Ovary (tissue), 3 donors: ENCODE data around the gene GAPDHS.

Experiments used
- CTCF ChIP-seq, 3 donors: fragments of 450-650 bp in 2 of 3; fragments of 200-600 bp in 1 of 3; IDR thresholded peaks; one replicate each; pipeline versions ENCODE4 v1.5.1 to v1.8.0; 2016 to 2022; ENCODE audit warnings: antibody characterized with exemption in 3 of 3, mild to moderate bottlenecking in 1 of 3
- POLR2A ChIP-seq: fragments of 450-650 bp; IDR thresholded peaks from one replicate; pipeline ENCODE4 v1.6.1; 2017; ENCODE audit warnings: antibody characterized with exemption, mild to moderate bottlenecking, moderate library complexity
- donor health status: DM: no; HTN: no; CAD: no.

GRCh38 chr19:35521124-35521743, 12.0 kb upstream of the GAPDHS start:
- TF ChIP-seq POLR2A, result no peak
- no peak for TF ChIP-seq CTCF (IDR thresholded peaks at IDR 0.05)
